HG02798 (cell line): ENCODE measurements around the gene ZNF654.
"Not testable (repeated sequence)": the region's sequence is repeated elsewhere in the genome, so short reads cannot be mapped to it uniquely, and the experiment has no call there.

ENCODE experiments used
- ATAC-seq: cut with Tn5 transposase; IDR thresholded peaks from one replicate; pipeline ENCODE4 v1.9.1; 2021; ENCODE audit warnings: mild to moderate bottlenecking; ENCODE audit not compliant: unreplicated experiment, poor library complexity

Gene ZNF654

GRCh38 chr3:88133711-88134263 is 74.7 kb downstream of the ZNF654 start:
- ATAC-seq, result no peak

- ATAC-seq, result no peak
These were observed 78.8 kb downstream of the ZNF654 start for GRCh38 chr3:88137836-88138235.

GRCh38 chr3:88141458-88142083 is 82.5 kb downstream of the ZNF654 start:
- peak; percentile 21 for ATAC-seq

GRCh38 chr3:88142094-88142624 is 83.1 kb downstream of the ZNF654 start:
- peak; percentile 67 for ATAC-seq

GRCh38 chr3:88147261-88147660 is 88.2 kb downstream of the ZNF654 start:
- ATAC-seq, result no peak

- no peak for ATAC-seq
These were observed 89.6 kb downstream of the ZNF654 start for GRCh38 chr3:88148651-88149050.

GRCh38 chr3:88149101-88149508 is 90.0 kb downstream of the ZNF654 start:
- peak; percentile 12 for ATAC-seq

- ATAC-seq, result peak; percentile 87
These were observed 90.7 kb downstream of the ZNF654 start, which contains the start of gene C3orf38 for GRCh38 chr3:88149509-88150362. C3orf38 (plus strand) TSS chr3:88149959; CDS start chr3:88150053, 94 bp downstream.

- peak; percentile 26 for ATAC-seq
These were observed 91.3 kb downstream of the ZNF654 start for GRCh38 chr3:88150371-88150770.

GRCh38 chr3:88150806-88151205 is 91.8 kb downstream of the ZNF654 start:
- no peak for ATAC-seq

GRCh38 chr3:88151358-88151757 is 92.3 kb downstream of the ZNF654 start:
- no peak for ATAC-seq

- no peak for ATAC-seq
These were observed 93.8 kb downstream of the ZNF654 start for GRCh38 chr3:88152841-88153240.

GRCh38 chr3:88166419-88166971 is 107.4 kb downstream of the ZNF654 start:
- no peak for ATAC-seq

- no peak for ATAC-seq
These were observed 108.1 kb downstream of the ZNF654 start for GRCh38 chr3:88167173-88167572.

- ATAC-seq, result no peak
These were observed 108.6 kb downstream of the ZNF654 start for GRCh38 chr3:88167704-88168103.

- no peak for ATAC-seq
These were observed 109.1 kb downstream of the ZNF654 start for GRCh38 chr3:88168171-88168570.

- ATAC-seq, result peak; percentile 92
These were observed 121.4 kb downstream of the ZNF654 start for GRCh38 chr3:88180398-88180999.

- not testable (repeated sequence) for ATAC-seq
These were observed 123.3 kb downstream of the ZNF654 start for GRCh38 chr3:88182165-88182918.

GRCh38 chr3:88188436-88188835 is 129.4 kb downstream of the ZNF654 start:
- no peak for ATAC-seq
